ENCODE measurements around the gene TTC3.

TTC3 gene

DNA sequence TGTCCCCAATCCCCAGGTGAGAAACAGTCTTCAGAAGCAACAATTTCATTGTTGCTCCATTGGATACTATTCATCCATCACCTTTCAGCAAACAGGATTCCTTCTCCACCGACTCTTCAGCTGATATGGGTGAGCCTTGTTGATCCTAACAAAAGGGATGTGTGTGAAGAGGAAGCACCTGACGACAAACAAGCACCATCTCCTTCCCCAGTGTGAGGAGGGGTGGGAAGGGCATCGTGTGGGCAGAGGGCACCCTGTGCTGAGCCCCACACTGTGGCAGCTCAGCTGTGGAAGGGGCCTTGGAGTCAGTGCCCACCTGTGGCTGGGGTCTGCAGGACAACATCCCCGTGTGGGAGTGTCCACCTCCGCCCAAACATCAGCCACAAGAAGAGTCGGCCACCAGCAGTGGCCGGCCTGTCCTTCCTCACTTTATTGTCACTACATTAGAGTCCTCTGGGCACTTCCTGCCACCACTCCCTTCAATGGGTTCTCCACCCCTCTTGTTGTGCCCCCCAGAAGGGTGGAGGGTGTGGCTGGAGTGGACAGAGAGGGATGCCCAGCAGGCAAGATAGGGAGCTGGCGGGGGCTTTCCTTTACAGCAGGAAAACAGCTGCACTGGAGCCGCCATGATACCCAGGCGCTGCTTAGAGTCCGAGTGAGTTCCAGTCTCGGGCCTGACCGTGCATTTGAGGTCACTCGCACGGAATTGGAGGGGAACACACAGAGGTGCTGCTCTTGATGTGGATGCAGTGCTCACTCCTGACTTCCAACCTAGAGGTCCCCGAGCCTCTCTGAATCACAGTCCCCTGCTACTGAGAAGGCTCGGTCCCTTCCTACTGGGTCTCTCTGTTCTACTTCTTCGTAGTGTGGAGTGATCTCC lies 153.2 kb downstream of the TTC3 start:
- no peak for DNase-seq

DNA sequence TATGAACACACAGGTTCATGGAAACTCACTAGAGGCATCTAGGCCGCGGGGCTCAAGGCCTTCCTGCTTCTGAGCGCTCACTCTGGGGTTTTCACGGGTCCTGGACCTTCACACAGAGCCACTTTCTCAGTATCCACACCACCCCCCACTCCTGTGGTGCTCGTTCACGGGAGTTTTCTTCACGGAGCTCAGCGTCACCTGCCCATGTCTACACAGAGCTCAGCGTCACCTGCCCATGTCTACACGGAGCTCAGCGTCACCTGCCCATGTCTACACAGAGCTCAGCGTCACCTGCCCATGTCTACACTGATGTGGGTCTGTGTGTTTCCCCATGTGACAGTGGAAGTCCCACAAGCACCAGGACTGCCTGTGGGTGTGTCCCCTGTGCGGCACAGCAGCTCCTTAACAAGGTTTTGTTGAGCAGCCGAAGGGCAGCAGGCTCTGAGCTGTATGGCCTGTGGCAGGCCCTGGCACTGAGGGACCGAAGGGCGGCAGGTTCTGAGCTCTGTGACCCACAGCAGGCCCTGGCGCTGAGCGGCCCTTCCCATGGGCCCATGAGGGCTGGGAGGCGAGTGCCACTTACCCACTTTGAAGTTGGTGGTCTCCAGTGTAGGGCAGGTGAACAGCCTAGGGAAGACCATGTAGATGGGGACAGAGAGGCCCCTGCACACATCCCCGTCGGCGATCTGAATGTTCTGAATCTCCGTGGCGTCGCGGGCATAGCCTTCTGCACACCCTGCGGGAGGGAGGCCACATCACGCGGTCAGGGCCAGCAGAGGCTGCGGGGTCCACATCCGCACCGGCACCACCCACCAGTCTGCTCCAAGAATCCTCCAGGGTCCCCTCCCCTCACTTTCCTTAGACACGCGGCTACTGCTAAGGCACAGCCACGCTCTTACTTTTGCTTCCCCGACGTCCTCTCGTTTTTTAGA lies 154.3 kb downstream of the TTC3 start:
- no peak for DNase-seq

DNA sequence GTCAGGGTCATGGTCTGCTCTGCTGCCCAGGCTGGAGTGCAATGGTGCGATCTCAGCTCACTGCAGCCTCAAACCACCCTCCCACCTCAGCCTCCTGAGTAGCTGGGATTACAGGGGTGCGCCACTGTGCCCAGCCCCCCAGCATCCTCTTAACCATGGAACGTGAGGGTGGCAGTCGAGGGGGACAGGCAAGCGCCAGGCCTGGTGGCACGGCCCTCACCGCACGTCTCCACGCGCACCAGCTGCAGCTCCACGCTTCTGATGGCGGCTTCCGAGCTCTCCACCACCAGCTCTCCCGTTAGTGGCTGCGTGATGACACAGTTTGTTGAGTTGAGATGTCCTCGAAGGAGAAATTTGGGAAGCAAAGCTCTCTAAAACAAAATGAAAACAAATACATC lies 154.9 kb downstream of the TTC3 start:
- DNase-seq, result no peak

DNA sequence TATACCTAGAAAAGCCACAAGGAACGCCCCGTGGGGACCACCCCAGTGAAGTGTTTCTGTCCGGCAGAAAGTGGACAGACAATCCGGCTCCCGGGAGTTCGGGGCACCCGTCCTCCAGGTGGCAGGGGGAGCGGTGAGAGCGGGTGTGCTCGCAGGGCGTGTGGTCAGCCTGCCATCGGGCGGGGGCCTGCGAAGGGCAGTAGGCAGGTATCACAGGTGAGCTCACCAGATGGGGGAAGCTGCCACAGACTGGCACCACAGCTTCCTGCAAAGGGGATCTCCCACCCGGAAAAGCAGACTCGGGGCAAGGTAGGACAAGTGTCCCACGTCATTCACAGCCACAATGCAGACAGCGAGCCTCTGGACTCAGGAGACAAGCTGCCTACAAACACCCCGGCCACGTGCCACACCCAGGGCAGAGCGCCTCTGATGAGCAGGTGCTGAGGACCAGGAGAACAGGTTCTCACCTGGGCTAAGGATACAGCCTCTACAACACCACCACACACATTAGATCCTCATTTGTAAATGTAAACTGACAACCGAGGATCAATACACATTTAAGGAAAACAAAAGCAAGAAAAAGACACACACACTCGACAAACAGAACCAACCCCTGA lies 157.7 kb downstream of the TTC3 start:
- DNase-seq, result no peak

DNA sequence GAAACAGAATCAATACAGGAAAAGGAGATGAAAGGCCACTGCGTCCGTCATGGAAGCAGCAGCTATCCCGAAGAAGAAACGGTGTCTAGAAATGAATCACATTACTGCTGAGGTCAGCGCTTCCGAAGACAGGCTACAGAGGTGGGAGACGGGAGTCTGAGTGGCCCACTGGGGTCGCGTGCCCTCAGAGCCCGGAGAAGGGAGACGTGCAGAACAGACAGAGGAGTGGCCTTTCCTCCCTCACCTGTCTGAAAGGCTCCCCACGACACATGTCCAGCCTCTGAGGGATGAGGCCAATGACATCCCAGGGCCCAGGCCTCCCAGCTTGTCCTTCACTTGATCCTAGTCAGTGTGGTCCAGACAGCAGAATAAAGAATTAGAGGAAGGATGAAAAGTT lies 158.2 kb downstream of the TTC3 start:
- no peak for DNase-seq

- no peak for DNase-seq
These were observed 158.6 kb downstream of the TTC3 start for GRCh38 chr21:37231671-37232070.

GRCh38 chr21:37232274-37233018 lies 159.4 kb downstream of the TTC3 start:
- no peak for DNase-seq

- DNase-seq, result peak; percentile 3 to 67
These were observed 160.6 kb downstream of the TTC3 start for GRCh38 chr21:37233551-37234146.

- DNase-seq, result no peak
These were observed 164.3 kb downstream of the TTC3 start for GRCh38 chr21:37237346-37237745.

GRCh38 chr21:37237764-37238163 lies 164.7 kb downstream of the TTC3 start:
- DNase-seq, result peak in 1 of 2 experiments; percentile 5

GRCh38 chr21:37240978-37241377 lies 167.9 kb downstream of the TTC3 start:
- DNase-seq, result no peak

DNA sequence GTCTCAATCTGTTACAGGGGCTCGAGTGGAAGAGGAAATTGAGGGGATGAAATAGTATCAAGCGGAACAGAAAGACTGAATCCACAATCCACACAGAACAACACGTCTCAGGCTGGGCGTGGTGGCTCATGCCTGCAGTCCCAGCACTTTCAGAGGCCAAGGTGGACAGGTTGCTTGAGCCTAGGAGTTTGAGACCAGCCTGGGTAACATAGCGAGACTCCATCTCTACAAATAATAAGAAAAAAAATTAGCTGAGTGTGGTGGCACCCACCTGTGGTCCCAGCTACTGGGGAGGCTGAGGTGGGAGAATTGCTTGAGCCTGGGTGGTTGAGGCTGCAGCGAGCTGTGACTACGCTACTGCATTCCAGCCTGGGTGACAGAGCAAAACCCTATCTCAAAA lies 168.4 kb downstream of the TTC3 start:
- no peak for DNase-seq

DNA sequence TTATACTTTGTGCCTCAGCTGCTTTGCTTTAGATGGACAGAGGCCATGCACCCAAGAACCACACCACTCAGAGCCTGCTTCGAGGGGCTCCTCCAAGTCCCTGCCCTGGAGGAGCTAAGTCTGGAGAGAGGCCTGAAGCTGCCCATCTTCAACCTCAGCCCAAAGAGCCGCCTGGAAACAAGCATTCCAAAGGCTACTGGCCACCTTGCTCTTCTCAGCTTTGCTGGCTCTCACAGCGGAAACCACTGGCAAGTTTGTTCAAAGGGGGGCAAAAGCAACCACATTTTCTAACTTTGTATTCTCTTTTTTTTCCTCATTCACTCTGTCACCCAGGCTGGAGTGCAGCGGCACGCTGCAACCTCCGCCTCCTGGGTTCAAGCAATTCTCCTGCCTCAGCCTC lies 170.9 kb downstream of the TTC3 start:
- no peak for DNase-seq

DNA sequence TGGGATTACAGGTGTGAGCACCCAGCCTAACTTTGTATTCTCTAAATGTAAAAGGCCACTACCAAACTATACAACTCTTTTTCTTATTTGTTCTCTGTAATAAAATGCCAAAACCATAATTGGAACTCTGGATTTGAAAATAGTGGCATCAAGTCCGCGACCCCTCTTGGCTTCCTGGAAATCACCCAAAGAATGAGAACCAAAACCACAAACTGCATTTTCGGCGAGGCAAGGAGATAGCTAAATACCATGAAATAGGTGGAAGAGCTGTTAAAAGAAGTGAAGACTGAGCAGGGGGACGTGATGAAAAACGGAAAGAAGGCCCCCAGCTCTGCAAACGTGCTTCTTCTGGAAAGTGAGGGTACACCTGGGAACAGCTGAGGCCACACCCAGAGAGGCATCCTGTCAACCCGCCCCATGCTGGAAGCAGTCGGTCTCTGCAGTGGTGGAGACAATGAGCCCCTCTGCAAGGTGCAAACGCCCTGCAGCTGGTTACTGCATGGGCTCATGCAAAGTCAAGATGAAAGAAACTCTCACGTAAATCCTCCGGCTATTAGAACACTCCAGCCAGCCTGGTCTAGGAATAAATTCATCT lies 171.5 kb downstream of the TTC3 start:
- DNase-seq, result no peak

- no peak for DNase-seq
These were observed 172.1 kb downstream of the TTC3 start for GRCh38 chr21:37245151-37245550.

DNA sequence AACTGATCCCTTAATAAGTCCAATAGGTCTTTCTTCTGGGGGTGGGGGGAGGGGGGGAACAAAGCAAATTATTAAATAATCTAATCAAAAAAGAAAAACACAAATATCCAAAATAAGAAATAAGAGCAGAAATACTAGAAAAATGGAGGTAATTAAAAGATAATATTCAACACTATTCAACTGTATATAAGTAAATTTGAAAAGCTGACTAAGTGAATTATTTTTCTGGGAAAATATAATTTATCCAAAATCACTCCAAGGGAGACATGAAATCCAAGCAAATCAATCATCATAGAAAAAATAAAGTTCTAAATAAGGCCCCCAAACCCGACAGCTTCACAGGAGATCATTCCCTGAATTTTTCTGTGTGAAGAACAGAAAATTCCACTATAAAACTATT lies 175.2 kb downstream of the TTC3 start:
- no peak for DNase-seq

DNA sequence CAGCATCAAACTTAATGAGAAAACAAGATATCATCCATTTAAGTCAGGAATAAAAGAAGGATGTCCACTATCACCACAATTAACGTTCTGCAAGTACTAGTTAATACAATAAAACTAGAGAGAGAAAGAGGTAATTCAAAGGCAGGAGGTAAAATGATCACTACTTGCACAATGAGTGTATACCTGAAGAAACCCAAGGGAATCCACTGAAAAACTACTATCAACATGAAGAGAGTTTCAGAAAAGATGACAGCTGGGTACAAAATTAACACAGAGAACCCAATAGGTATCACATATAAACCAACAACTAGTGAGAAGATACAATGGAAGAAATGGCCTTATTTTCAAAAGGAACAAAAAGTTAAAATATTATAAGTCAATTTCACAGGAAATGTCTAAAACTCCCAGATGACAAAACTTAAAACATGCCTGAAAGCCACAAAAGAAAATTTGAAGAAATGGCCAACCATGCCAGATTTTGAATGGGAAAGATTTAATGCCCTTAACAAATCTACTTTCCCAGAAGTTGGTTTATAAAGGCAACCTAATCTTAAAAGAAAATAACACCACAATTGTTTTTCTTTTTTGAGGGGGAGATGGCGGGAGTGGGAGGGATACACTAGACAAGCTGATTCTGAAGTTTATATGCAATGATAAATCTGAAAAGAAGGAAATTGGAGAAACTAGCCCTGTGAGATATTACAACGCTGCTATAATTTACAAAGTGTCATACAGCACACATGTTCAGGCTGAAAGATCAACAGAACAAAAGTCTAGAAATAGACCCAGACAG lies 176.3 kb downstream of the TTC3 start:
- DNase-seq, result no peak

DNA sequence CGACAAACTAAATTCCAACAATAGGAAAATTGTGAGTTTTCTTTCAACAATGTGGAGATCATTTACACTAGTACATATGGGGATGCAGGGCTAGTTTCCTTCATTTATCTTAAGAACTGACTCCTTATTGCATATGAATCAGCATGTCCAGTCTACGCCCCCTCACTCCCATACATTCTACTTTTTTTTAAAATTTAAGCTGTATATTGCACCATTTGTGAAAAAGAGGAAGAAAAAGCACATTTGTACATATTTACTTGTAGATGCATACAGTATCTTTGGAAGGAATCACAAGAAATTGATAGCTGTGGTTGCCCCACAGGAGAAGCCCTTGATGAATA lies 178.2 kb downstream of the TTC3 start:
- no peak for DNase-seq
